GM19351 (cell line): Measurements from ENCODE around the gene TMPRSS9.

Experiments
- ATAC-seq: cut with Tn5 transposase; IDR thresholded peaks from one replicate; pipeline ENCODE4 v1.9.1; 2021; ENCODE audit warnings: mild to moderate bottlenecking, moderate library complexity; ENCODE audit not compliant: unreplicated experiment

TMPRSS9 gene

GRCh38 chr19:2358548-2359173 is 1.4 kb upstream of the TMPRSS9 start:
- ATAC-seq, result no peak

- no peak for ATAC-seq
These were observed 768 bp downstream of the TMPRSS9 start for GRCh38 chr19:2360833-2361232.

GRCh38 chr19:2361246-2362045 is 1.4 kb downstream of the TMPRSS9 start:
- no peak for ATAC-seq

- no peak for ATAC-seq
These were observed 2.2 kb downstream of the TMPRSS9 start for GRCh38 chr19:2362046-2362969.

- ATAC-seq, result no peak
These were observed 2.9 kb downstream of the TMPRSS9 start for GRCh38 chr19:2362970-2363300.

GRCh38 chr19:2363419-2363818 is 3.4 kb downstream of the TMPRSS9 start:
- ATAC-seq, result no peak

GRCh38 chr19:2365201-2365970 is 5.3 kb downstream of the TMPRSS9 start:
- no peak for ATAC-seq

- ATAC-seq, result no peak
These were observed 11.6 kb downstream of the TMPRSS9 start for GRCh38 chr19:2371656-2372055.

GRCh38 chr19:2372076-2372612 is 12.1 kb downstream of the TMPRSS9 start:
- ATAC-seq, result no peak

GRCh38 chr19:2374808-2375207 is 14.7 kb downstream of the TMPRSS9 start:
- no peak for ATAC-seq

- no peak for ATAC-seq
These were observed 15.5 kb downstream of the TMPRSS9 start for GRCh38 chr19:2375353-2376121.

GRCh38 chr19:2376784-2377519 is 16.9 kb downstream of the TMPRSS9 start:
- ATAC-seq, result no peak

GRCh38 chr19:2380567-2380966 is 20.5 kb downstream of the TMPRSS9 start:
- no peak for ATAC-seq

GRCh38 chr19:2381148-2381820 is 21.2 kb downstream of the TMPRSS9 start:
- no peak for ATAC-seq

GRCh38 chr19:2382530-2383222 is 22.6 kb downstream of the TMPRSS9 start:
- ATAC-seq, result no peak

- ATAC-seq, result no peak
These were observed 25.1 kb downstream of the TMPRSS9 start for GRCh38 chr19:2385053-2385721.
